ENCODE data around the gene DNMT3A.

Gene DNMT3A

DNA sequence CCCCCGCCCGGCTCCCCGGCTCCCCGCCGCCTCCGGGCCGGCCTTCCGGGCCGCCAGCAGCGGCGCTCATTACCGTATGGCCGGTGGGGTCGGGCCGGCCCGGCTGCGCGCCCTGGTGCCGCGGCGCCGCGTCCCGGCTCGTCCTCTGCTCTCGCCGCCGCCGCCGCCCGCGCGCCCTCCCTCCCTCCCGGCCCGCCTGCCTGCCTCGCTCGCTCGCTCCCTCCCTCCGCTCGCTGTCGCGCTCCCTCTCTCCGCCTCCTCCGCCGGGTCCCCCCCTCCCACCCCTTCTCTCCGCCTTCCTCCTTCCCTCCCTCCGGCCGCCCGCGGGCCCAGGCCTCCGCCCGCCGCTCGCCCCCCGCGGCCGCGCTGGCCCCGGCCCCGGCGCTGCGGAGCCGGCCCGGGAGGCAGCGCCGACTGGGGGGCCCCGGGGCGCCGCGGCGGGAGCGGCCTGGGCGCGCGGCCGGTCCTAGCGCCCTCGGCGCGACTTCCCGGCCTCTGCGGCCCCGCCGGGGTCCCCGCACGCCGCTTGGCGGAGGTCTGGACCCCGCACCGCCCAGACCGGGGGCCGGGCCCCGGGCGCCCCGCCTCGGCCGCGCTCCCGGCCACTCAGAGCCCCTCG lies at the start of gene DNMT3A:
TSS of gene DNMT3A (minus strand) at position 173 of the 619 bp plus-strand sequence. CDS start 27,941 bp downstream, outside the sequence.
- DNase-seq (ENCODE audit: low read depth in 3 of 3): peak in 1 of 3 experiments; percentile 65

DNA sequence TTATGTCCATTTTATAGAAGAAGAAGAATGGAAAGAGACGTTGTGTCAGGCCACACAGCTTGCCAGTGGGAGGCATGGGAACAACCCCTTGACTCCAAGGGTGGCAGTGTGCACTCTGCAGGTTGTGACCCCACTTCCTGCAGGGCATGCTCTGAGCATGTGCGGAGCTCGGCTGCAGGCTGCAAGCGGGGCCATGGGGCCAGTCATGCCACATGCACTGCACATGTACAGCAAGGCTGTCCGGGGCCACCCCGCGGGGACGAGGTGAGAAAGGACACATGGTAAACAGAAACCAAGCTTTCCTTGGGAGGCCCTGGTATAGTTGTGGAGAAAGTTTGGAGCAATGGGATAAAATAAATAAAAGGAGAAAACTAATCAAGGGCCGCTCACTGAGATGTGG lies 47.4 kb upstream of the DNMT3A start:
- DNase-seq (ENCODE audit: low read depth in 3 of 3): no peak

DNA sequence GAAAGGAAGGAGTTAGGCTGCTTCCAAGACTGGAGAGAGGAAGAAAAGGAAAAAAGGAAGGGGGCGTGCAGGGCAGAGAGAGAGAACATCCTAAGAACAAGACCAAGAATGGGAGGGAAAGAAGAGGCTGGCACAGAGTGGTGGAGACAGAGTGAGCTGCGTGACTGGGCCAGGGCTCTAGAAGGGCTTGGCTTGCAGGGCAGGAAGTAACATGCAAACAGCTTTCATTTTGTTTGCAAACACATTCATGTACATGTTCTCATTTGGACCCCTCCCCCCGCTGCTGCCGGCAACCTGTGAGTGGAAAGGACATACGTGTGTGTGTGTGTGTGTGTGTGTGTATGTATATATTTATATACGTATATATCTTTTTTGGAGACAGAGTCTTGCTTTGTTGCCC lies 46.8 kb upstream of the DNMT3A start:
- DNase-seq (ENCODE audit: low read depth in 3 of 3): no peak

DNA sequence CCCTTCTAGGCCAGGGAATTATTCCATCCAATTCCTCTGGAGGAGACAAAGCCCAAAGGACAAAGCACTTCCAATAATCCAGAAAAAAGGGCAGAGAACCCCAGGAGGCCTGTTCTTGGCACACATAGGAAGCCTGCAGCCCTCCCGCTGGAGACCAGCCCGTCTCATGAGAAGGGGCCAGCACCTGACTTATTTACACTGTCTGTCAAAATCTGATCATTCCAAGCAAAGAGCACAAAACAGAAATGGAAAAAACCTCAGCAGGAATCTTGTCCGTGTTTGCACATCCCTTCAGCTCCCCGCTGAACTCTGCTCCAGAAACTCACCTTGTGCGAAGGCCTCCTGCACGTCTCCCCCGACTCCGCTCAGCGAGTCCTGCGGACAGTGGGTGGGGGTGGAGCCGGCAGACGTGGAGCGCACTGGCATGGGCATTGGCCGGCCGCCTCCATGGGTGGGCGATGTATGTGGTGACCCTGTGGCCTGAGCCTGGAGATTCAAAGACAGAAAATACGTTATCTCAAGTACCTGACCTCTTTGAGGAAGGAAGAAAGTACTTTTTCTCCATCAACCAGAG lies 46.2 kb upstream of the DNMT3A start:
- no peak for DNase-seq (ENCODE audit: low read depth in 3 of 3)

DNA sequence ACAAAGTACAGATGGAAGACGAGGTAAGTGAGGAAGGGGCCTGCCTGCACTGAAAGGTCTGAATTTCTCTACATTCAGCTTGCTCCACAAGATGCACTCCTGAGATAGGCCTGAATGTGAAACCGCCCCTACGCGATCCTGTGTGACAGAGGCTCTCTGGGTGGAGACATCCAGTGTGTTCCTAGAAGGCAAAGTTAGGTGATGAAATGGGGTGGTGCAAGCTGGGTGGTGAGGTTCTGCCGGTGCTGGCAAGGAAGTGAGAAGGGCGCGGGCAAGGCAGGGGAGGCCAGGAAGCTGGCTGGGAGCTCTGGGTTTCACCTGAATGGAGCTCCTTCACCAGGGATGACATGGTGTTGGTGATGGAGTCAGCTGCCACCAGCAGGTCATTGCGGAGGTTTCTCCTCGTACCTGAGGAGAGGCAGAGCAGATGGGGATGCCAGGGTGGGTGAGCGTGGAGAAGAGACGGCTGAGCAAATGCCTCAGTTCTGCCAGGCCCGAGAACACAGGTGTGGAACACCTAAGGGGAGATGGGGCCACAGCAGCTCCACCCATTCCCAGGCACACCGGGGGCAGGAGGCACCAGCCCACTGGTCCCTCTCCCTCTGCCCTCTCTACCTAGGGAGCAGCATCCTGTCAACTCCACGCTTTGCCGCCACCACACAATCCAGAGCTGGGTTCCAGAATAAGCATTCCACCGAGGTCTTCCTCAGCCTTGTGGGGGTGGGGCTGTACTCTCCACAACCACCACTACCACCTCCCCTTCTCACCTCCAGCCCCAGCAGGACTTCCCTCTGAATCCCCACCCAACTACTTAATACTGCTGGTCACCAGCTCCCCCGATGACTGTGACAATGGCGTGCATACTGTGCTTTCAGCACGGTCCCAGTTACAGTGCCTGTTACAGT lies 45.5 kb upstream of the DNMT3A start:
- DNase-seq (ENCODE audit: low read depth in 3 of 3): no peak

DNA sequence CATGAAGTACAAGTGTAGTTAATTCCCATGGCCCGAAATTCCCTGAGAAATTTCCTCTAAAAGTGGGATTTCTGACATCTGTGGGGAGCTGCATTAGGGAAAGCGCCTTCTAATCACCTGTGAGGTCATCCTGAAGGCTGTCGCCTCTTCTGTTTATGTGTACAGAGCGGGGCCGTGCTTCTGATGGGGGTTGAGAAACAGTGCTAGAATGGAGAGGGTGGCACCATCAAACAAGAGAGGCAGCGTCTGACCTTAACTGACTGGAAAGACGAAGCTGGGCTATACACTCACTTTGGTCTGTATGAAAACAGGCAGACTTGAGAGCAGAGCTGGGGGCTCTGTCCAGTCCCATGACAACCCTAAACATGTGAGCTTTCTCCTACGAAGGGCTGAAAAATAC lies 44.2 kb upstream of the DNMT3A start:
- DNase-seq (ENCODE audit: low read depth in 3 of 3): no peak

DNA sequence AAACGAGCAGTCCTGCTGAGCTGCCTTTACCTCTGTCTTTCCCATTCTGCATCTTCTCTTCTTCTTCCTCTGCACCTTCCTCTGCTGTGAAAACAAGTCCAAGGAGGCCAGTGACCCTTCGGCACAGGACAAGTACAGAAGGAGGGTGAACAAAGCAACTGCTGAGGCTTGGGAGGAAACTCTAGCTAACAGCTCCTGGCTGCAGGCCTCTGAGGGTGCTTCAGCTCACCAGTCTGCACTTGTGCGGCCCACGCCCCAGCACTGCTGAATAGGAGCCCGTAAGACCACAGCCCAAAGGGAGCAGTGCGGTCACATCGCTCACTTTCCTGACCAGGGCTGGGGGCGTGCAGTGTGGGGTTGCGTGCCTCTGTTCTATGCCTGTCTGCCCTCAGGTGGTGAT lies 42.1 kb upstream of the DNMT3A start:
- DNase-seq (ENCODE audit: low read depth in 3 of 3): no peak

DNA sequence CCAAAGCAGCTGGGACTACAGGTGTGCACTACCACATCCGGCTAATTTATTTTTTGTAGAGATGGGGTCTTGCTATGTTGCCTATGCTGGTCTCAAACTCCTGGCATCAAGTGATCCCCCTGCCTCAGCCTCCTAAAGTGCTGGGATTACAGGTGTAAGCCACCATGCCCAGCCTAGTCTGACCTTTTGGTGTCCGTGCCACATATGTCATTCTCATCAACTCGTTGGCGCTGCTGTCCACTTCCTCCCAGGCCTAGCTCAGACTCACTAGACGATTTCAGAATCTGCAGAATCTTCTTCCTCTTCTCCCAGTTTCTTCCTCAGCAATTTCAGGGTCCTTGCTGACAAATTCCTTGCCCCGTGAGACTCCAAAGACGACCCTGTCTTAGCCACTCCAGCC lies 39.8 kb upstream of the DNMT3A start:
- DNase-seq (ENCODE audit: low read depth in 3 of 3): no peak

DNA sequence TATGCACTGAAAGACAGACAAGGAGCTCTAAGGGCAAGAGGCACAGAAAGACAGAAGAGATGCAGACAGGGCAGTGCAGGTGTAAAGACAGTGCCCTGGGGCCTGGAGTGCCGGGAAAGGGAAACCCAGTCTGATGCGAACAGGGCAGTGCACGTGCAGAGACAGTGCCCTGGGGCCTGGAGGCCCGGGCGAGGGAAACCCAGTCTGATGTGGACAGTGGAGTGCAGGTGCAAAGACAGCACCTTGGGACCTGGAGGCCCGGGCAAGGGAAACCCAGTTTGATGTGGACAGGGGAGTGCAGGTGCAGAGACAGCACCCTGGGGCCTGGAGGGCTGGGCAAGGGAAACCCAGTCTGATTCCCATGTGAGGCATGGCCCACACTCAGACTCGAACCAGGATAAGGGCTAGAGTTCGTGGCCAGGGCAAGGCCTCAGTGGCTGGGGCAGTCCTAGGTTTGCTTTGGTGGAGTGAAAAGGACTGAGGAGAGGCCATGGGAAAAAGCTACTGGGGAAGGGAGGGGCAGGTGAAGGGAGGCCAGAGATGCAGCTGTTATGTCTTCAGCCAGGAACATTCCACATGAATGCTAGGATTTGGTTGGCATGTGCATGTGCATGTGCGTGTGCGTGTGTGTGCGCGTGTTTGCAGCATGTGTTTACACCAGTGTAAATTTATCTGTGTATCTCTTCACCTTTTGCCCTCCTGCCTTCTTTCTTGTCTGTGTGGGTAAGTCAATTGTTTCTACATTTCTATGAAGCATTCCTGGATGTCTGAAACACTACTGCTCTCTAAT lies 39.1 kb upstream of the DNMT3A start:
- no peak for DNase-seq (ENCODE audit: low read depth in 3 of 3)

DNA sequence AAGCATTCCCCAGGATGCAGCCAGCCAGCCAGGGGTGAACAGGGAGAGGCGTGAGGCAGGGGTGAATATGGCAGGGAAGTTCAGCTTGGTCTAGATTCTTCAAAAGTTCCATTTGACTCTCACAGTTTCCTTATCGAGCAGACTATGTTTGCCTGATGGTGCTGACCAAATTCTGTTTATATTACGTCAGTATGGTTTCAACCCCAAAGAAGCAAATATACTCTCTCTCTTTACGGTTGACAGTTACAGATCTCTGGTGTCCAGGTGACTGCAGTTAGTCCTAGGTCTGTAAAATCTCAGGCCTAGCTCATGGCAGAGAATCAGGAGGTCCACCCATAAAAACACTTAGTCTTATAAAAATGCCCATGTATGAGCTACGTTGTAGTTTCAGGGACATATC lies 38.3 kb upstream of the DNMT3A start:
- DNase-seq (ENCODE audit: low read depth in 3 of 3): no peak

DNA sequence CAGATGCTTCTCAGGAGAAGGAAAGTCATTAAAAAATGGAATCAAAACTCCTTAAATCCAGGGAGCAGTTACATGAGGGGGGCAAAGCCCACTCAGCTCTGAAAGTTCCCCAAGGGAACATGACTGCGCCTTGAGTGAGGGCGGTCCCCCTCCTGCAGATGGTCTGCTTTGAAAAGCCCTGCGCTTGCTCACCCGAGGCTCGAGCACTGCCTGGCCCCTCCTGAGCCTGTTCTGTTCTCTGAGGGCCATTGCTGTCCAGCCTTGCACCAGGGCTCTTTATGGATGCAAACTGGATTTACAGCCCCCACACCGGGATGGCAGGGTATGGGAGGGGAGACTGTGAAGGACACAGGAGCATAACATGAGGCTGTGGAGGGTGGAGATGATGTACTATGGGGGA lies 37.8 kb upstream of the DNMT3A start:
- no peak for DNase-seq (ENCODE audit: low read depth in 3 of 3)

DNA sequence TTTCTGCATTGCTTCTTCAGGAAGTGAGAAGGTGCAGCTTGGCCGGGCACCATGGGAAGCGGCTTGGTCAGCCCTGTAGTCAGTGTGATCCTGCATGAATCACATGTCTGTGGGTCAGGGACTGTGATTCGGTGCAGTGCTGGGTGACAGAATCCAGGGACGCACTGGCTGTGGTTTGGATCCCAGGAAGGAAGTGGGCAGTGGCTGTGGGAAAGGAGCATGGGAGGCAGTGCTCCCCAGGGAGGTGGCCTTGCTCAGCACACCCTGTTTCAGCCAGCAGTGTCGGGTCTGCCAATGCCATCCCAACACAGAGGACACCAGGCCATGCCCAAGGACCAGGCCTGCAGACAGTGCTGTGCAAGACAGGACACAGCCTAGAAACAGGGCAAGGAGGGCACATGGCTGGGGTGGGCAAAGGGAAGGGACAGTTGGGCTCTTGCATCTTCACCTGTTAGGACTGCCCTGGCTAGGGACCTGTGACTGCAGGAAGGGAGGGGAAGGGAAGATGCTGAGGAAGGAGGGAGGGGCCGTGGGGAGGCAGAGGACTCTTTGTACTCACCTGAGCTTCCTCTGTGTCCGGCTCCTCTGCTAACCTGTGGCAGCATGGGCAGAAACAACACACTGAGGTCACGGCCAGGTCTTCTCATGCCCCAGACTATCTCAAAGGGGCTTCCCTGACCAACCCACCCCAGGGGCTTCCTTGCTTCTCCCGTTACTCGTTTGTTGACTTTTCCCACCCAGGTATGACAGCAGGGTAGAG lies 37.2 kb upstream of the DNMT3A start:
- no peak for DNase-seq (ENCODE audit: low read depth in 3 of 3)

DNA sequence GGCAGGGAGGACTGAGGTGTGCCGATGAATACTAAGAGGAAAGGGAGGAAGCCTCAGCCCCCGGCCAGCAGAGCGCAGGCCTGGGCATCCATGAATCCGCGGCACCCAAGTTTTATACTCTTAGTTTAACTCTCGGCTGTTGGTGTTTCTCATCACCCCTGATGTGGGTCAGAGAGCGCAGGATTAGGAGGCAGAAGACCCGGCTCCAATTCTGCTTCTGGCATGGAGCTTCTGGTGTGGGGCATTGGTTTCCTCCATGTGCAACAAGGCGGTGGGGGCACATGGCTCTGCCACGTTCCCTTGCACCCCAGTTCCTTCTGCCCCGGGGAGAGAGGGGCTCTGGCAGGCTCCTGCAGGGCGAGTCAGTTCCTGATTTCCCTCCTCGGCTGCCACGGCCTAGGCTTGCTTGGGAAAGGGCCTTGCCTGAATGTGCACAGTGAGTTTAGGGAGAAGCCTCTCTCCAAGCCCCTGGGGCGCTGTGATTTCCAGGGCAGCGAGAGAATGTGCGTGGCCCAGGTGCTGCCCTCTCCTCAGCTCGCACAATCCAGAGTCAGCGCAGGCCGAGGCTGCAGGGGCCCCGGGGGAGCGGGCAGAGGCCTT lies 36.2 kb upstream of the DNMT3A start:
- DNase-seq (ENCODE audit: low read depth in 3 of 3): no peak

DNA sequence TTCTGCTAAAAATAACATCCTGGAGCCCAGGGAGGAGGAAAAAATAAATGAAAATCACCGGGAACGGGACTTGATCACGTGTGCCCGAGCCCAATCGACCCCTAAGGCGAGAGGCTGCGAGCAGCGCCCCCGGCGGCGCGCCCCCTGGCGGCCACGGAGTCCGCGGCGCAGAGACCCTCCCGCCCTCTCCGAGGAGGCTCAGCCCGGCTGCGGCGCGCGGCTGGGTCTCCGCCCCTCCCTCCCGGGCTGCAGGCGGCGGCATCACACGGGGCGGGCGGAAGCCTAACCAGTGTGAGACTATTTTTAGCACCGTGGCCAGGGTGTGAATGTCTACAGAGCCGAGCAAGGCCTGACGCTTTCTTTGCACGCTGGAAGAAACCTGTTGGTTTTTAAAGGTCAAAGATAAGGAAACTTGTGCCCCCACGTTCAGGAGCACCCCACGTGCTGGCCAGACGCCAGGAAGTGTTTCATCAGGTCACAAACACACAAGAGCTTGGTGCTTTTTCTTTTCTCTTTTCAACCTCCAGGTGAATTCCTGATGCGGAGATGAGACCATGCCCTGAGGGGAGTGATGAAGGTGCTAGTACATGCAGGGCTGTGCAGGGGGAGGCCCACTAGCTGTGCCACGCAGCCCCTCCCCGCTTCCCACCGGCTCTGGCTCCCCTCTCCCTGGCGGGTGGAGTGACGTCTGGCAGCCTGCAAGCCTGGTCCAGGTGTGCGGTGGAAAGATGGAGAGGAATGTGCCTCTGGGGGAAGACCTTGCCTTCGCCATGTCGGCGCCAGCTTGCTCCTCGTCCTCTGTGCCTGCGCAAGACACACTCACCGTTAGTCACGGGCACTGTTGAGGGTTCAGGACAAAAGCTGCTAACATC lies 35.3 kb upstream of the DNMT3A start:
- DNase-seq (ENCODE audit: low read depth in 3 of 3): peak; percentile 86 to 91 (median 89)

DNA sequence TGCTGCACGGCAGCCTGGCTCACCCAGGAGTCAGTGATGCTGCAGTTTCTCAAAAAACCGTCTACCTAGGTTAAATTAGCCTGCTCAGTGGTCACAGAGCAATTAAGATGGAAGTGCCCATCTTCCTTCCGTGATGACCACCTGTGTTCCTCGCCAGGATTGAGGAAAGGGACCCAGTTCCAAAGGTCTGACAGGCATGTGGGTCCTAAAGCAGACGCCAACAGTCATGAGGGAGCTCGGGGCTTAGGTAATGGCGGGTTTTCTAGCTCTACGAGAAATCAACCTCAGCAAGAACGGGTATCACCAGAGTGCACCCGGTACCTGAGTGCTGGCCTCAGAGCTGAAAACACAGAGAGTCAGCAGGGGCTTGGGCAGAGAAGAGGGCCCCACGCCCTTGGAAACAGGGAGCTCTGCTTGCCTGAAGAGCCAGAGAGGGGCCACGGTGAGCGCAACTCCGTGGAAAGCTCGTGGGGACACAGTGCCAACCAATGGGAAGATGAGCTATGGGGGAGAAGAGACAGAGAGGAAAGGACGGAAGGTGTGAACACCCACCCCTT lies 34.3 kb upstream of the DNMT3A start:
- DNase-seq (ENCODE audit: low read depth in 3 of 3): no peak

DNA sequence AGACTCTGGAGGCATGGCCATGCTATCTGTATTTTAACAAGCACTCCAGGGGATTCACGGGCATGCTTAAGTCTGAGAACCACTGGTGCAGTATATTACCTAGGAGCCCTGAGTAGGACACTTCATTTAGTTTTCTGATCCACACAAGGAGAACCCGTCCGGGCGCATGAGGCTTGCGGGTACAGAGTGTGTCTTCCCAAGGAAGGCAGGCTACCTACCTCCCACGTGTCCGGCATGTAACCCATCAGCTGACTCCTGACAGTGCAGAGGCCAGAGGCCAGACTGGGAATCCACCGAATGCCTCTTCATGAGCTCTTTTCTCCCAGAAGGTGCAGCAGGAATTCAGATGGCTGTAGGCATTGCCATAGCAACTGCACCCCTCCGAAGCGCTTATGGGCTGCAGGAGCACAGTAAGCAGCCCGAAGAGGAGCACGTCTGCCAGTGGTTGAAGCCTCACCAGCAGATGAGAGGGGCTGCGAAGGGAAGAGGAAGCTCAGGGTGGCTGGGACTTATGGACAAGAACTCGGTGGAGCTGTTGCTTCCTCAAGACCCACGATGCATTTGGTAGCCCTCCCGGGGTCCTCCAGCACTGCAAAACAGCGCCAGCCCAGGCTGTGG lies 33.8 kb upstream of the DNMT3A start:
- no peak for DNase-seq (ENCODE audit: low read depth in 3 of 3)

DNA sequence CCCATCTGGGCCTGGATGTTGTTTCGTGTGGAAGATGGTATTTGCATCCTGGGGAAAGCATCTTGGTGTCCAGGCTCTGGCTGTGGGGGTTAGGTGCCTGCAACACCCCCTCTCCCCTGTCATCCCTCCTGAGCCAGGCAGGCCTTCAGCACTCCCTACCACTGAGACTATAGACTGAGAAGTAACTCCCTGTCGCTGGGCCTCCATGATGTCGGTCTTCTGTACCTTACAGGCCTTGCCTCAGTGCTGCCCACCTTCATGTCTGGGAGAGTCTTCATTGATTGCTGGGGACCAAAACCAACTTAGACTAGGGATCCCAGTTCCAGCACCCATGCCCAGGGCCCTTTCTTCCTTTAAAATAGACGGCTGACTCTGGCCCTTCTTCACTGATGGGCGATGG lies 33.1 kb upstream of the DNMT3A start:
- no peak for DNase-seq (ENCODE audit: low read depth in 3 of 3)

DNA sequence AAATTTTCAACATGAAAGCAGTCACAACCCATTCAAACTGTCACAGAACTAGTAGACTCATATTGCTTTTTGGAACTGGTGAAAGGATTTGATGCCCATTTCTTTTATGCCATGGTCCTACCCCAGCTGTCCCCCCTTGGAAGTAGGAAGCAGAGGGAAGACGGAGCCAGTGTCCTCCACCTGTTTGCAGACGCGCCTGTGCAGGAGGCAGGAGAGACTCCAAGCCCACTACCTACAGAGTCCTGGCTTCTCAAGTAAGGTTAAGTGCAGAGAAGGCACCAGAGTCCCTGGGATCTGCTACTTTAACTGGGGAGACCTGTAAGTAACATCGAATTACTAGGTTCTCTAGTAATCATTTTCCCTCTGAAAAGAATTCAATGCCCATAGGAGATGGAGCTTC lies 32.7 kb upstream of the DNMT3A start:
- no peak for DNase-seq (ENCODE audit: low read depth in 3 of 3)

DNA sequence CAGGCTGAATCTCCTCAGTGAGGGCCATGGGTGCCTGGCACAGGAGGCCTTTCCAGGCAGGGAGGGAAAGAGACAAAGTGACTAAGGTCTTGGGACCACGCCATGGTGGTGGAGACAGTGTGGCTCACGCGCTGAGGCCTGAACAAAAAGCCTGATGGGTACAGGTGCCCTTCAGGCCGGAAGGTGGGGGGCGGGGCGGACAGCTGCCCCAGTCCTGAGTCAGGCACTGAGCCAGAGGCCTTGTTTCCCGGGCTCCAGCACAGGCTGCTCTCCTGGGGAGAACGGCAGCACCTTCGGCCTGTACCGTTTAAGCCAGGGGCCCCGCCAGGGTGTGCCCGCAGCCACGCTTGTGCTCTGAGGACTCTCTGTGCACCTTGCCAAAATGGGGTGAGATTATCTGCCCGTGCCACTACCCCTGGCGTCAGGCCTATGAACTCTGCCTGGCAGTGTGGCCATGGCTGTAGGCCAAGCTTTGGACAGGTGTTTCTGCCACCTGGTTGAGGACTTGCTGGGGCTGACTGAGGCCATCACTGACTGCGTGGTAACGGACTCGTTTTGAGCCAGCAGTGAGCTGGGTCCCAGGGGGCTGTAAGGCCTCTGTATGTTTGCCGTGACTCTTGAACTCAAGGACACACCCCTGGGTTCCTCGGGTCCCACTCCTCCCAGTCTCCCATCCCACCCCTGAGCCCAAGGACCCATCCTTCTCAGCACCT lies 31.7 kb upstream of the DNMT3A start:
- no peak for DNase-seq (ENCODE audit: low read depth in 3 of 3)

Data from stimulated activated CD4-positive, alpha-beta T cell treated with anti-CD3 and anti-CD28 coated beads, TNF-alpha, amount 100 ng/mL, for 24 hours (primary cell).